ENCODE data around the gene PPP6R1. TPM values are rescaled to one million over a fixed set of nuclear protein-coding genes. Genes with fewer than 3 reads are reported as not detected.

PPP6R1 gene
- total RNA-seq, 2 experiments from 2014 or later, result 89.6 to 161 TPM

DNA sequence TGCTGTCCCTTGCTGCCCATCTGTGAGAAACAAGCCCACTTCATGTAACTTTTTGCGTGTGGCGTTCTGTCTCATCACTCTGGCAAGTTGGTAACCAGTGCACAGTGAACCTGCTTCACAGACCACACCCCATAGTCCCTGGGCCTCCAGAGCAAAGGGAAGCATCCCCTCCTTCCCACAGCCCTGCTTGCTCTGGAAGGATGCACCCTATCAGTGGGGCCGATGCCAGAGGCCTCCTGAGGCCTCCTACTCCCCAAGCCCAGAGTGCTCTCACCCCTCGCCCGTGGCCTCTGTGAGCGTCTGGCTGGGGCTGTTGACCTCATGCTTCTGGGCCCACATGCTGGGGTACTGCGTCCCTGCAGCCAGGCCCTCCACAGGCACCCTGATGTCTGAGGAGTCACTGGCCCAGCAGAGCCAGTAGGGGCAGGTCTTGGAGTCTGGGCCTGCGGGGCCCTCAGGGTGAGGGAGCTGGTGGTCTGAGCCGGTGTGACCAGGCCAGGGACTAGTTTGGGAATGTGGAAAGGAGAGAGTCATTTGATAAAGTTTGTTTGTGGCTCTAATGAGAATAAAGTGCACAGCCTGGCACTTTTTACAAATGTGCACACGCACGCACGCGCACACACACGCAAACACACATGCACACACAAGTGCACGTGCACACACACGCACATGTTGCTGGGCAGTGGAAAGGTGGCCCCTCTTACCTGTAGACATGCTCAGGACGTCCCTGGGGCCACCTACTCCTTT lies 35.4 kb downstream of the PPP6R1 start:
- no TSS peak for BruUV-seq (replicated peaks)
- no peak for DNase-seq (ENCODE audit: low spot score)
- Histone ChIP-seq H3K36me3 (ENCODE audit: insufficient read depth, low read length) (peaks cover 85% of the 10 kb centered on the region), H3K27ac (ENCODE audit: low read depth, low read length, poor library complexity, severe bottlenecking) (no peak overlapping the region), H3K4me2 (ENCODE audit: low read length) (no peak overlapping the region), H3K9me3 (ENCODE audit: low read length) (no peaks in the 10 kb centered on the region), H4K20me1 (ENCODE audit: insufficient read depth, low read length) (no peaks in the 10 kb centered on the region; the same call in 1 of the 2 replicates), H3K4me1 (ENCODE audit: insufficient read depth, low read length, poor library complexity, severe bottlenecking) (no peaks in the 10 kb centered on the region), H3K4me3 (ENCODE audit: low read depth, low read length, poor library complexity, severe bottlenecking) (no peak overlapping the region), H2AFZ (ENCODE audit: low read length) (no peak overlapping the region), H3K9me2 (ENCODE audit: insufficient read depth, low read length) (no peaks in the 10 kb centered on the region), H3K79me2 (ENCODE audit: insufficient read depth, low read depth, low read length) (no peaks in the 10 kb centered on the region)
- CTCF ChIA-PET (ENCODE audit: unreplicated experiment), result no interaction called here
- TF ChIP-seq EZH2phosphoT487 (IDR thresholded peaks at IDR 0.05; ENCODE audit: borderline replicate concordance, low read depth, low read length) (no peak), CTCF (conservative IDR thresholded peaks at IDR 0.05; ENCODE audit: low read length) (no peak)
- intact Hi-C loops (cut with micrococcal nuclease; ENCODE audit: unreplicated experiment), result no loop called here
- POLR2A ChIA-PET, result no interaction called here

DNA sequence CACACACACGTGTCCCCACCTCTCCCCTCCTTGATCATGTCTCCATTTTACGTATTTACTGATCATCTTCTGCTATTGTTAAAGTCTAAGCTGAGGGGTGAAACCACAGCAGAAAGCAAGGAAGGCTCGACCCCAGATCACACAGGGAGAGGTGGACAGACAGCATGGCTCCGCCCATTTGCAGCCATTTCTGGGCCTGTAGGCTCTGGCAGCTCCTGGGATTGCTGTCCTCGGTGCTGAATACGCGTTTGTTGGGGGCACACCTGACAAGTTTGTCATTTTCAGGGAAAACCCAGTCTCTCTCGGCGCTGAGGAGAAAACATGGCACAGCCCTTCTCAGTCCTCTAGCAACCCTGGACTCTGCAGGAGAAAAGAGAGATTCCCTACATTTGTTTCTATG lies 38.3 kb downstream of the PPP6R1 start:
- DNase-seq (ENCODE audit: low spot score), result no peak
- Histone ChIP-seq H3K9me3 (ENCODE audit: low read length) (no peaks in the 10 kb centered on the region), H3K36me3 (ENCODE audit: insufficient read depth, low read length) (peaks cover 56% of the 10 kb centered on the region), H4K20me1 (ENCODE audit: insufficient read depth, low read length) (no peaks in the 10 kb centered on the region), H3K4me2 (ENCODE audit: low read length) (no peak overlapping the region), H3K4me1 (ENCODE audit: insufficient read depth, low read length, poor library complexity, severe bottlenecking) (peaks cover 10% of the 10 kb centered on the region), H3K4me3 (ENCODE audit: low read depth, low read length, poor library complexity, severe bottlenecking) (no peak overlapping the region), H2AFZ (ENCODE audit: low read length) (no peak overlapping the region), H3K9me2 (ENCODE audit: insufficient read depth, low read length) (no peaks in the 10 kb centered on the region), H3K79me2 (ENCODE audit: insufficient read depth, low read depth, low read length) (no peaks in the 10 kb centered on the region), H3K27ac (ENCODE audit: low read depth, low read length, poor library complexity, severe bottlenecking) (no peak overlapping the region)
- ChIA-PET POLR2A (no interaction called here), CTCF (ENCODE audit: unreplicated experiment) (no interaction called here)
- BruUV-seq (replicated peaks), result TSS peak; percentile 43
- intact Hi-C loops (cut with micrococcal nuclease; ENCODE audit: unreplicated experiment), result no loop called here
- TF ChIP-seq CTCF (conservative IDR thresholded peaks at IDR 0.05; ENCODE audit: low read length), result no peak
- TF ChIP-seq EZH2phosphoT487 (IDR thresholded peaks at IDR 0.05; ENCODE audit: borderline replicate concordance, low read depth, low read length), result no peak

DNA sequence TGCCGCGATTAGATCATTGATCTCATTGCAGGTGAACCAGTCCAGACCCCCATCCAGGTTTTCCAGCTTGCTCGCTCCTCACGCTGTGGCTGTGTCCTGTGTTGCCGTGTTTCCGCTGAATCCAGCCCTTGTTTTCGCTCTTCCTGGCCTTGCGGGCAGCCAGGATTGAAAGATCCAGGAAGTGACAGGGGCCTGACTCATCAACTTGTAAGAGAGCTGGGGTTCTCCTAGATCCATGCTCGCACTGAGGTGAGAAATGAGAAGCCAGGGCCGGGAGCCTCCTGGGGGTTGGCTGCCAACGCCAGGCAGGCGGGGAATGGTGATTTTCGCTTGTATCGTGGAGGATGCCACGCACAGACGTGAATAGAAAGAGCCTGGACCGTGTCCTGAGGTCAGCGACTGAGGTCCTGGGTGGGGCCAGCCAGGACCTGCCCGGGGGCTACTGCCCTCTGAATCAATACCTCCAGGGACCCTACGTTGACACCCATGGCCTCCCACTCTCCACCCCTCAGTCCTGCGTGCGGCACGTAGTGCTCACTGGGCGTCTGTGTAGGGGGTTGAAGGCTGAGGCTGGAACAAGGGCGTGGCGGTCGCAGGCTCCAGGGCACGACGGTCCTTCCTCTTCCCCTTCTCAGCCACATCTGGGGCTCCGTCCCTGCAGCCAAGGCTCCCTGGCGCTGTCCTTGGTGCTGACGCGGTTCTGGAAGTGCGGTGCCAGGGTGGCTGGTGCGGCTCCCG lies 42.2 kb downstream of the PPP6R1 start:
- Histone ChIP-seq H3K4me2 (ENCODE audit: low read length) (peak overlapping the region; percentile 67), H3K36me3 (ENCODE audit: insufficient read depth, low read length) (peaks cover 17% of the 10 kb centered on the region), H4K20me1 (ENCODE audit: insufficient read depth, low read length) (no peaks in the 10 kb centered on the region), H2AFZ (ENCODE audit: low read length) (no peak overlapping the region; the same call in 1 of the 2 replicates), H3K4me3 (ENCODE audit: low read depth, low read length, poor library complexity, severe bottlenecking) (peak overlapping the region; percentile 63), H3K9me2 (ENCODE audit: insufficient read depth, low read length) (no peaks in the 10 kb centered on the region), H3K79me2 (ENCODE audit: insufficient read depth, low read depth, low read length) (no peaks in the 10 kb centered on the region), H3K27ac (ENCODE audit: low read depth, low read length, poor library complexity, severe bottlenecking) (no peak overlapping the region), H3K9me3 (ENCODE audit: low read length) (no peaks in the 10 kb centered on the region), H3K4me1 (ENCODE audit: insufficient read depth, low read length, poor library complexity, severe bottlenecking) (peaks cover 10% of the 10 kb centered on the region)
- intact Hi-C loops (cut with micrococcal nuclease; ENCODE audit: unreplicated experiment), result no loop called here
- DNase-seq (ENCODE audit: low spot score), result peak; percentile 69
- POLR2A ChIA-PET, result no interaction called here
- BruUV-seq (replicated peaks), result no TSS peak
- CTCF ChIA-PET (ENCODE audit: unreplicated experiment), result no interaction called here
- TF ChIP-seq CTCF (conservative IDR thresholded peaks at IDR 0.05; ENCODE audit: low read length), result no peak
- TF ChIP-seq EZH2phosphoT487 (IDR thresholded peaks at IDR 0.05; ENCODE audit: borderline replicate concordance, low read depth, low read length), result no peak

Measured in OCI-LY7 (cell line).